Stimulated activated naive B cell treated with anti-CD40 and anti-IgM and Interleukin-4, amounts not matched to agents 10 μg/mL and 1 μg/mL and 100 μg/mL, for 72 hours (primary cell): ENCODE measurements around the gene INSR.
A peak's percentile ranks its signal among the peaks of the same experiment; 100 is the strongest.
"Not testable (repeated sequence)": the region's sequence is repeated elsewhere in the genome, so short reads cannot be mapped to it uniquely, and the experiment has no call there.

Source experiments
- ATAC-seq, 2 donors: fragments of 150-1000 bp; cut with Tn5 transposase; replicated peaks; 2 replicates each; pipeline ENCODE4 v1.10.0; 2021; ENCODE audit warnings: moderate library complexity in 1 of 2
- DNase-seq: peaks from one replicate; pipeline ENCODE4 v3.0.0; 2021
- H3K27ac Mint-ChIP-seq: one replicate; pipeline ENCODE4 v1.8.0; 2022; ENCODE audit warnings: mild to moderate bottlenecking, mixed read lengths
- H3K27me3 Mint-ChIP-seq, 2 donors: one replicate each; pipeline ENCODE4 v1.8.0; 2022; ENCODE audit warnings: mixed read lengths in 2 of 2
- H3K36me3 Mint-ChIP-seq, 2 donors: one replicate each; pipeline ENCODE4 v1.8.0; 2022; ENCODE audit warnings: mixed read lengths in 2 of 2, mild to moderate bottlenecking in 1 of 2
- H3K4me1 Mint-ChIP-seq, 2 donors: one replicate each; pipeline ENCODE4 v1.8.0; 2022; ENCODE audit warnings: mixed read lengths in 2 of 2, mild to moderate bottlenecking in 1 of 2
- H3K4me3 Mint-ChIP-seq, 2 donors: one replicate each; pipeline ENCODE4 v1.8.0; 2022; ENCODE audit warnings: mild to moderate bottlenecking in 2 of 2, mixed read lengths in 2 of 2, moderate library complexity in 1 of 2
- H3K9me3 Mint-ChIP-seq, 2 donors: one replicate each; pipeline ENCODE4 v1.8.0; 2022; ENCODE audit warnings: mixed read lengths in 2 of 2, mild to moderate bottlenecking in 1 of 2

Gene INSR

DNA sequence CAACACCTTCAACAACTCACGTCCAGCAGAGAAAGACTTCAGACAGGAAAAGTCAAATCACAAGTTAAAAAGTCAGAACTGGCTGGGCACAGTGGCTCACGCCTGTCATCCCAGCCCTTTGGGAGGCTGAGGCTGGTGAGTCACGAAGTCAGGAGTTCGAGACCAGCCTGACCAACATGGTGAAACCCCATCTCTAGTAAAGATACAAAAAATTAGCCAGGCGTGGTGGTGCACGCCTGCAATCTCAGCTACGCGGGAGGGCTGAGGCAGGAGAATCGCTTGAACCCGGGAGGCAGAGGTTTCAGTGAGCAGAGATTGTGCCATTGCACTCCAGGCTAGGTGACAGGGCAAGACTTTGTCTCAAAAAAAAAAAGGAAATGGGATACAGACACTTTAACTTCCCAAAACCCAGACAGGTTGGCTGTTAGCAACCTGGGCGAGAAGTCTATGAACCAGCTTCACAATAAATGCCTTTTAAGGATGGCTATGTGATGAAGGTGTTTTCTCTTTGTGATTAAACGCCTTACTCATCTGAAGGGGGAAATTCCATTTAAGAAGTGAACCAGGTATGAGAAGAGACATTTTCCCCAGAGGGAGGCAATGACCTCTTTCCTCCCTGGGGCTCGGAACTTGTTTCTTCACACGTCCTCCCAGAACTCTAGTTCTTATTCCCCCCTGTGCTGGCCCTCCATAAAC, 80.4 kb downstream of the INSR start:
- peaks cover 36 to 69% of the 10 kb centered on the region in 2 donors for H3K4me1 Mint-ChIP-seq
- peak; percentile 48 for DNase-seq
- peak overlapping the region; percentile 93 for H3K27ac Mint-ChIP-seq
- no peaks in the 10 kb centered on the region for H3K27me3 Mint-ChIP-seq
- peak; percentile 75 to 77 for ATAC-seq
- peaks cover 0 to 1% of the 10 kb centered on the region in 2 donors for H3K9me3 Mint-ChIP-seq
- H3K4me3 Mint-ChIP-seq, result peak overlapping the region; percentile 49 to 67
- no peaks in the 10 kb centered on the region for H3K36me3 Mint-ChIP-seq

DNA sequence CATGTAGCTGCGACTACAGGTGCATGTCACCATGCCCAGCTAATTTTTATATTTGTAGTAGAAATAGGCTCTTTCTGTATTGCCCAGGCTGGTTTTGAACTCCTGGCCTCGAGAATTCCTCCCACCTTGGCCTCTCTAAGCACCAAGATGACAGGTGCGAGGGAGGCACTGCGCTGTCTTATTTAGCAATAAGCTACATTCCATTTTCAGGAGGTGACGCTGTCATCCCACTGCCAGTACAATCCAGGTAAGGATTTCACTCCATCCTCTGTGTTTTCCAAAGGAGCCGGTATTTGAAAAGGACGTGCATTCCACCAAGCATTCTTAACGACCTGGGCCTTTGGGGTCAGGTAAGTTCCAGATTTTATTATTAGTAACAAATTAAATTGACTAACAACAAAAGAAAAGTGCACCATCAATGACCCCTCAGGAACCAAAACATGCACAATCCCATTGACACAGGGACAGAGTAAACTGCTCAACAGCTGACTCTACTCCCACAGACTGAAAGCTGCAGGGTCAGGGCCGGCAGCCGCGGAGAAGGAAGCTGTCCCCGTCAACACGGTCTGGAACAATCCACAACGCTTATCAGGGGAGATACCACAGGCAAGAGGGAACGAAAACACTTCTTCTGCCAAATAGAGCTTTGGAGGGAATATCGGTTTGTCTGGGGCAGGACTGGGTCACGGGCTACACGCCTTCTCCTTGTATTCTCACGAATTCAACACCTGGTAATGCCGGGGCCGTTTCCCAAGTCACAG, 82.8 kb downstream of the INSR start:
- Mint-ChIP-seq H3K4me1 (peaks cover 44 to 83% of the 10 kb centered on the region in 2 donors), H3K4me3 (no peak overlapping the region), H3K27ac (no peak overlapping the region), H3K36me3 (no peaks in the 10 kb centered on the region), H3K27me3 (no peaks in the 10 kb centered on the region), H3K9me3 (peaks cover 0 to 2% of the 10 kb centered on the region in 2 donors)
- DNase-seq, result no peak
- no peak for ATAC-seq

- no peak for ATAC-seq
- no peak overlapping the region for H3K4me3 Mint-ChIP-seq
- H3K27ac Mint-ChIP-seq, result no peak overlapping the region
- H3K36me3 Mint-ChIP-seq, result no peaks in the 10 kb centered on the region
- peaks cover 0 to 2% of the 10 kb centered on the region in 2 donors for H3K9me3 Mint-ChIP-seq
- H3K27me3 Mint-ChIP-seq, result no peaks in the 10 kb centered on the region
- no peak for DNase-seq
- H3K4me1 Mint-ChIP-seq, result peaks cover 42 to 78% of the 10 kb centered on the region in 2 donors
Measured at GRCh38 chr19:7210359-7210758, 83.9 kb downstream of the INSR start.

DNA sequence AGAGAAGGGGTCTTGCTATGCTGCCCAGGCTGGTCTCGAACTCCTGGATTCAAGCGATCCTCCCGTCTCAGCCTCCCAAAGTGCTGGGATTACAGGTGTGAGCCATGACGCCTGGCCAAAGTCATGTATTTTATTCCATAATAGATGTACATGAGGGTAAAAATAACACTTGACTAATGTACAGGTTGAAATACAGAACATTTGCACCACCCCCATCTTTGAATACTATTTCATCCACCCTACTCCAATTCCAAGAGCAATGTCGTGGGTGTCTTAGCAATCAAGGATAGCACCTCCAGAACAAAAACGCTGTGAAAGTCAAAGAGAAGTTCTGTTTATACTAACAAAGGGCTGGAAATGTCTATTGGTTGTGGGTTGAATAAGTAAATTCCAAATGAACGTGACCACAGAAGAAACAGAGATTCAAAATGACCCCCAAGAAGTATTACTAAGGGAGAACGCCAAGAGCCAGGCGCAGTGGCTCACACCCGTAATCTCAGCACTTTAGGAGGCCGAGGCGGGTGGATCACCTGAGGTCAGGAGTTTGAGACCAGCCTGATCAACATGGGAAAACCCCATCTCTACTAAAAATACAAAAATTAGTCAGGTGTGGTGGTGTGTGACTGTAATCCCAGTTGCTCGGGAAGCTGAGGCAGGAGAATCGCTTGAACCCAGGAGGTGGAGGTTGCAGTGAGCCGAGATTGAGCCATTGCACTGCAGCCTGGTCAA, 84.5 kb downstream of the INSR start:
- H3K9me3 Mint-ChIP-seq, H3K27me3 Mint-ChIP-seq, H3K27ac Mint-ChIP-seq, H3K4me3 Mint-ChIP-seq, DNase-seq, ATAC-seq, H3K36me3 Mint-ChIP-seq: not testable (repeated sequence)
- peaks cover 37 to 72% of the 10 kb centered on the region in 2 donors for H3K4me1 Mint-ChIP-seq

- H3K27me3 Mint-ChIP-seq, H3K27ac Mint-ChIP-seq, ATAC-seq, H3K36me3 Mint-ChIP-seq, DNase-seq, H3K4me3 Mint-ChIP-seq, H3K9me3 Mint-ChIP-seq: not testable (repeated sequence)
- peaks cover 34 to 64% of the 10 kb centered on the region in 2 donors for H3K4me1 Mint-ChIP-seq
Measured at GRCh38 chr19:7209036-7209435, 85.2 kb downstream of the INSR start.

- ATAC-seq (no peak), DNase-seq (no peak)
- Mint-ChIP-seq H3K27me3 (peaks cover 0 to 5% of the 10 kb centered on the region in 2 donors), H3K4me3 (no peak overlapping the region), H3K9me3 (peaks cover 0 to 2% of the 10 kb centered on the region in 2 donors), H3K27ac (no peak overlapping the region), H3K4me1 (peaks cover 18 to 41% of the 10 kb centered on the region in 2 donors), H3K36me3 (no peaks in the 10 kb centered on the region)
Measured at GRCh38 chr19:7203332-7203731, 90.9 kb downstream of the INSR start.

DNA sequence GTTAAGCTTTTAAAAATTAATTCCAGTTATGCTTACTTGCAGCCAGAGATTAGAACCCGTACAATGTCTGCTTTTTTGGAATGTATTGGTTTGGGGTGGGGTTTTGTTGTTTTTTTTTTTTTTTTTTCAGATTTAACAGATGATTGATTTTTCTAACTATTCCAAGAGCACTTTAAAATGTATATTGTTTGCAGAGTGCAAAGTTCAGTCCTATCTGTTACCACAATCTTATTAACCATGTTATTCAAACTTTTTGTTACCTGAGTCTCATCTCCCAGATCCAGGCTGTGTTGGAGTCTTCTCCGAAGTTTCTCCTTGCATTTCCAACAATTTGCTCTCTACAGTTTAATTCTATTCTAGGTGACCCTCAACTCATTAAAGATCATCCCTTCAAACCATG, 91.3 kb downstream of the INSR start:
- H3K27me3 Mint-ChIP-seq, result peaks cover 0 to 5% of the 10 kb centered on the region in 2 donors
- peaks cover 14 to 38% of the 10 kb centered on the region in 2 donors for H3K4me1 Mint-ChIP-seq
- no peaks in the 10 kb centered on the region for H3K36me3 Mint-ChIP-seq
- no peak overlapping the region for H3K27ac Mint-ChIP-seq
- H3K4me3 Mint-ChIP-seq, result no peak overlapping the region
- no peak for DNase-seq
- peaks cover 0 to 2% of the 10 kb centered on the region in 2 donors for H3K9me3 Mint-ChIP-seq
- ATAC-seq, result no peak

- no peak for DNase-seq
- Mint-ChIP-seq H3K36me3 (no peaks in the 10 kb centered on the region), H3K4me1 (peaks cover 16 to 32% of the 10 kb centered on the region in 2 donors), H3K27ac (no peak overlapping the region), H3K9me3 (no peaks in the 10 kb centered on the region), H3K4me3 (no peak overlapping the region), H3K27me3 (peaks cover 0 to 5% of the 10 kb centered on the region in 2 donors)
- no peak for ATAC-seq
Measured at GRCh38 chr19:7200736-7201135, 93.5 kb downstream of the INSR start.

GRCh38 chr19:7199613-7200533, 94.3 kb downstream of the INSR start:
- Mint-ChIP-seq H3K9me3 (no peaks in the 10 kb centered on the region), H3K4me3 (no peak overlapping the region), H3K36me3 (no peaks in the 10 kb centered on the region), H3K4me1 (peaks cover 16 to 32% of the 10 kb centered on the region in 2 donors), H3K27ac (no peak overlapping the region), H3K27me3 (peaks cover 0 to 5% of the 10 kb centered on the region in 2 donors)
- no peak for DNase-seq
- ATAC-seq, result no peak

DNA sequence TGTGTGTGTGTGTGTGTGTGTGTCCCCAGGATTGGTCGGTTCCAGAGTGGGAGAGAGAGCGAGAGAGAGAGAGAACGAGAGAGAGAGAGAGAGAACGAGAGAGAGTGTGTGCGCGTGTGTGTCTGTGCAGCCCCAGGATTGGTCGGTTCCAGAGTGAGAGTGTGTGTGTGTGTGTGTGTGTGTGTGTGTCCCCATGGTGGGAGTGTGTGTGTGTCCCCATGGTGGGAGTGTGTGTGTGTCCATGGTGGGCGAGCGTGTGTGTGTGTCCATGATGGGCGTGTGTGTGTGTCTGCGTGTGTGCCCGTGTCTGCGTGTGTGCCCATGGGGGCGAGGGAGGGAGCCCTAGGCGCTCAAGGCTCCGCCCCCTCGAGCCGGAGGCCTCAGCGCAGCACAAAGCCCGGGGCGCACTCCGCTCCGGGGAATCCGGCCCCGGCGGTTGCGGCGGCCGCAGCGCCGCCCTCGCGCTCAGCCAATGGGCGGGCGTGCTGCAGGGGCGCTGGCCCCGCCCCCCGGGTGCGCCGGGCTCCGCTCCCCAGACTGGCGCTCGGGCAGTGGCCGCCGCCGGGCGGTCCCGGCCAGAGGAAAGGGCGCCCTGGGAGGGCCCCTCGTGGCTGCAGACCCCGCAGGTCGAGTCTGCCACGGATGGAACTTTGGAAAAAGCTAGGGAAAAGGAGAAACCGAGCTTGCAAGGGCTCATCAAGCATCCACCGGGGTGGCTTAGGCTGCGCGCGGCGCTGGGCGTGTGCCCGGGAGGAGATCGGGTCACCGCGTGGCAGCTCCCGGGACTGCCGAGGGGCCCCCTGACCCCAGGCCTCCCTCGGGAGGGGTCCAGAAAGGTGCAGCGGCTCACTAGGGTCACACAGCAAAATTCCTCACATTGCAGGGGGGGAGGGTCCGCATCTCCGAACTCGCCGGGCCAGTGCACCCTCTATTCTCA, 96.2 kb downstream of the INSR start:
- peak overlapping the region; percentile 93 for H3K27ac Mint-ChIP-seq
- H3K27me3 Mint-ChIP-seq, result peaks cover 0 to under 1% of the 10 kb centered on the region in 2 donors
- DNase-seq, result peak; percentile 93
- peak; percentile 78 to 86 for ATAC-seq
- H3K4me3 Mint-ChIP-seq, result peak overlapping the region; percentile 86 to 88
- no peaks in the 10 kb centered on the region for H3K36me3 Mint-ChIP-seq
- peaks cover 18 to 32% of the 10 kb centered on the region in 2 donors for H3K4me1 Mint-ChIP-seq
- H3K9me3 Mint-ChIP-seq, result no peaks in the 10 kb centered on the region

- no peaks in the 10 kb centered on the region for H3K9me3 Mint-ChIP-seq
- no peaks in the 10 kb centered on the region for H3K36me3 Mint-ChIP-seq
- H3K27ac Mint-ChIP-seq, result peak overlapping the region; percentile 93
- H3K4me3 Mint-ChIP-seq, result peak overlapping the region; percentile 86 to 88
- ATAC-seq (peak; percentile 81 to 84), DNase-seq (peak; percentile 91)
- peaks cover 18 to 39% of the 10 kb centered on the region in 2 donors for H3K4me1 Mint-ChIP-seq
- no peaks in the 10 kb centered on the region for H3K27me3 Mint-ChIP-seq
Measured at GRCh38 chr19:7197119-7197759, 97.0 kb downstream of the INSR start.

- H3K4me3 Mint-ChIP-seq, result peak overlapping the region; percentile 86 to 88
- no peak for DNase-seq
- peak overlapping the region; percentile 93 for H3K27ac Mint-ChIP-seq
- peaks cover 21 to 44% of the 10 kb centered on the region in 2 donors for H3K4me1 Mint-ChIP-seq
- ATAC-seq, result no peak
- no peaks in the 10 kb centered on the region for H3K36me3 Mint-ChIP-seq
- no peaks in the 10 kb centered on the region for H3K27me3 Mint-ChIP-seq
- H3K9me3 Mint-ChIP-seq, result no peaks in the 10 kb centered on the region
Measured at GRCh38 chr19:7196763-7197118, 97.5 kb downstream of the INSR start.
